CD4-positive, alpha-beta T cell (primary cell): ENCODE measurements around the gene REL. TPM values are rescaled to one million over a fixed set of nuclear protein-coding genes. Genes with fewer than 3 reads are reported as not detected.

Experiments used
- ATAC-seq: fragments of 200-7000 bp; cut with Tn5 transposase; one replicate; pipeline ENCODE4 v1.10.0; 2022; ENCODE audit warnings: mild to moderate bottlenecking; ENCODE audit not compliant: poor library complexity
- CTCF ChIA-PET: fragments of 350-600 bp; sonication (Branson Sonifier 250); formaldehyde crosslinking; loops from one replicate; lab custom pipeline; 2021; ENCODE audit warnings: antibody characterized with exemption, inconsistent platforms; lab: Charles Lee
- POLR2A ChIA-PET: fragments of 350-600 bp; sonication (Branson Sonifier 250); formaldehyde crosslinking; loops from one replicate; lab custom pipeline; 2021; ENCODE audit warnings: antibody characterized with exemption, inconsistent platforms; lab: Charles Lee
- DNase-seq, 14 experiments: peaks; one replicate each; pipeline ENCODE4 v3.0.0-alpha.2; 2013 to 2020; ENCODE audit warnings: mixed read lengths in 2 of 14
- H3K27ac ChIP-seq, 2 donors: one replicate each; pipeline versions ENCODE4 v1.5.1 to v1.7.0; 2013; ENCODE audit warnings: low read length in 2 of 2, low read depth in 1 of 2, mild to moderate bottlenecking in 1 of 2
- H3K27me3 ChIP-seq, 2 experiments: 1 replicate in 1 of 2; 2 replicates in 1 of 2; pipeline versions ENCODE4 v1.6.1 to v1.7.0; 2013; ENCODE audit warnings: low read length in 2 of 2, control low read depth in 1 of 2, mild to moderate bottlenecking in 1 of 2, moderate library complexity in 1 of 2; ENCODE audit not compliant: insufficient read depth in 2 of 2, control insufficient read depth in 1 of 2
- H3K36me3 ChIP-seq: one replicate; pipeline ENCODE4 v1.6.1; 2013; ENCODE audit warnings: low read length, control low read depth; ENCODE audit not compliant: insufficient read depth
- H3K4me1 ChIP-seq: one replicate; pipeline ENCODE4 v1.6.1; 2013; ENCODE audit warnings: low read length, control low read depth; ENCODE audit not compliant: insufficient read depth
- H3K4me3 ChIP-seq: one replicate; pipeline ENCODE4 v1.5.1; 2013; ENCODE audit warnings: mild to moderate bottlenecking, low read length, moderate library complexity
- H3K9me3 ChIP-seq, 2 experiments: 1 replicate in 1 of 2; 2 replicates in 1 of 2; pipeline versions ENCODE4 v1.6.1 to v1.7.0; 2013; ENCODE audit warnings: low read length in 2 of 2, mild to moderate bottlenecking in 2 of 2, control low read depth in 1 of 2, moderate library complexity in 1 of 2; ENCODE audit not compliant: control insufficient read depth in 1 of 2, insufficient read depth in 1 of 2
- H3K27ac Mint-ChIP-seq: one replicate; pipeline ENCODE4 v1.8.0; 2020; ENCODE audit warnings: mixed read lengths
- H3K27me3 Mint-ChIP-seq: one replicate; pipeline ENCODE4 v1.8.0; 2021; ENCODE audit warnings: mixed read lengths
- H3K36me3 Mint-ChIP-seq: one replicate; pipeline ENCODE4 v1.8.0; 2021; ENCODE audit warnings: low read depth, mixed read lengths
- H3K4me1 Mint-ChIP-seq: one replicate; pipeline ENCODE4 v1.8.0; 2021; ENCODE audit warnings: low read depth, mixed read lengths
- H3K4me3 Mint-ChIP-seq: one replicate; pipeline ENCODE4 v1.8.0; 2020; ENCODE audit warnings: mild to moderate bottlenecking, mixed read lengths
- H3K9me3 Mint-ChIP-seq: one replicate; pipeline ENCODE4 v1.8.0; 2020; ENCODE audit warnings: mixed read lengths
- intact Hi-C, 2 experiments: fragments of 100-400 bp; cut with DNase I in 1 of 2; cut with micrococcal nuclease in 1 of 2; formaldehyde crosslinking; loops; one replicate each; pipeline versions ENCODE4 v1.15.1 to v1.9.0; 2023 to 2025; cut with DNase I, micrococcal nuclease
- total RNA-seq, 174 experiments: library from RNA in 2 of 174; stranded (reverse) in 2 of 174; gene quantifications; one replicate each; pipeline ENCODE4 v1.2.3 and lab custom pipeline; 2021 to 2026
- TF ChIP-seq, protein P1 (sequence below): fragments of 200-600 bp; IDR thresholded peaks from one replicate; pipeline ENCODE4 v1.8.0; 2022; ENCODE audit warnings: antibody characterized with exemption, mild to moderate bottlenecking

REL gene
- total RNA-seq, 2 experiments from 2014 or later: 91.9 to 99.9 TPM

DNA sequence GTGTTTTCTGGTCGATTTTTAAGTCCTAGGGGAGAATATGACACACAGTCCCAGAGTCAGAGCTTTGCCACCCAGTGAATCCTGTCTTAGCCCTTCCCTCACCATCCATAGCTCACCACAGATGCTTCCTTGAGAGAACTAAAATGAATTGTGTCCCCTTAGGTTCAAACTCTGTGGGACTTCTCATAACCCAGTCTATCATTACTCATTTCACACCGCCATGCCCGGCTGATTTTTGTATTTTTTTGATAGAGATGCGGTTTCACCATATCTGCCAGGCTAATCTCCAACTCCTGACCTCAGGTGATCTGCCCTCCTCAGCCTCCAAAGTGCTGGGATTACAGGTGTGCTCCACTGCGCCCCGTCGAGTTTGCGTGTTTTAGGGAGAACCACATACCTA, 66.8 kb downstream of the REL start:
- TF ChIP-seq, protein P1, sequence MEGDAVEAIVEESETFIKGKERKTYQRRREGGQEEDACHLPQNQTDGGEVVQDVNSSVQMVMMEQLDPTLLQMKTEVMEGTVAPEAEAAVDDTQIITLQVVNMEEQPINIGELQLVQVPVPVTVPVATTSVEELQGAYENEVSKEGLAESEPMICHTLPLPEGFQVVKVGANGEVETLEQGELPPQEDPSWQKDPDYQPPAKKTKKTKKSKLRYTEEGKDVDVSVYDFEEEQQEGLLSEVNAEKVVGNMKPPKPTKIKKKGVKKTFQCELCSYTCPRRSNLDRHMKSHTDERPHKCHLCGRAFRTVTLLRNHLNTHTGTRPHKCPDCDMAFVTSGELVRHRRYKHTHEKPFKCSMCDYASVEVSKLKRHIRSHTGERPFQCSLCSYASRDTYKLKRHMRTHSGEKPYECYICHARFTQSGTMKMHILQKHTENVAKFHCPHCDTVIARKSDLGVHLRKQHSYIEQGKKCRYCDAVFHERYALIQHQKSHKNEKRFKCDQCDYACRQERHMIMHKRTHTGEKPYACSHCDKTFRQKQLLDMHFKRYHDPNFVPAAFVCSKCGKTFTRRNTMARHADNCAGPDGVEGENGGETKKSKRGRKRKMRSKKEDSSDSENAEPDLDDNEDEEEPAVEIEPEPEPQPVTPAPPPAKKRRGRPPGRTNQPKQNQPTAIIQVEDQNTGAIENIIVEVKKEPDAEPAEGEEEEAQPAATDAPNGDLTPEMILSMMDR: no peak
- Mint-ChIP-seq H3K36me3 (peaks cover 33% of the 10 kb centered on the region), H3K4me3 (no peak overlapping the region), H3K4me1 (peaks cover 14% of the 10 kb centered on the region), H3K27ac (no peak overlapping the region), H3K27me3 (no peaks in the 10 kb centered on the region), H3K9me3 (no peaks in the 10 kb centered on the region)
- H3K4me3 ChIP-seq: no peak overlapping the region
- CTCF ChIA-PET: no interaction called here
- H3K27me3 ChIP-seq: no peaks in the 10 kb centered on the region
- peaks cover 0 to 8% of the 10 kb centered on the region in 2 experiments for H3K9me3 ChIP-seq
- intact Hi-C loops: no loop called here
- no peak overlapping the region for H3K27ac ChIP-seq
- no peaks in the 10 kb centered on the region for H3K36me3 ChIP-seq
- DNase-seq (no peak), ATAC-seq (no peak)
- H3K4me1 ChIP-seq: no peaks in the 10 kb centered on the region
- POLR2A ChIA-PET: no interaction called here

DNA sequence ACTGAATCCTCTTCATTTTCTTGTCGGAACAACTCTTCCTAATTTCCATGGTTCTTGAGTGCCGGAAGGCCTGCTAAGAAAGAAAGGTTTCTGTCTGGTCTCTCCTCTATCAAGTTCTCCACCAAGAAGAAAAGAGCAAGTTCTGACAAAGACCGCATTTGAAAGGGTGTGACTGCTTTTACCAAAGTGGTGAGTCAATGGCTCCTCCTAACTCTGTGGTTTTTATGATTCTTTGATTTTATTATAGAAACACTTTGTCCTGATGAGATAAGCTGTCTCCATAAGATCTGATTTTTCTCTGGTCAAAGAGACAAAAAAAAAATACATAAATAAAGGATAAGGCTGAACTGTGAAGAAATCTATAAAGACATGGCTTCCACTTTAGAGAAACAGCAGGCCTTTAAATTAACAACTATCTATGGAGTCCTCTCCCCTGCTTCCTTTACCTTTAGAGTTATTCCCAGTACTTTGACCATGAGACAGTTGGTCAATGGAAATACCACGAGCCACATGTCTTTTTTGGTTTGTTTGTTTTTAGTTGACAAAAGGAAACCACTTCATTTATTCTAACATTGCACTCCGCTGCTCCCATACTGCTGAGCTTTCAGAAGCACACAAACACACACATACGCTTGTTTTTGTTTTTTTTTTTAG, 67.7 kb downstream of the REL start:
- Mint-ChIP-seq H3K4me3 (no peak overlapping the region), H3K27me3 (no peaks in the 10 kb centered on the region), H3K9me3 (no peaks in the 10 kb centered on the region), H3K4me1 (peaks cover 14% of the 10 kb centered on the region), H3K36me3 (peaks cover 41% of the 10 kb centered on the region), H3K27ac (no peak overlapping the region)
- intact Hi-C loops: no loop called here
- Histone ChIP-seq H3K36me3 (peaks cover 6% of the 10 kb centered on the region), H3K4me3 (no peak overlapping the region), H3K4me1 (no peaks in the 10 kb centered on the region), H3K9me3 (peaks cover 0 to 8% of the 10 kb centered on the region in 2 experiments), H3K27me3 (no peaks in the 10 kb centered on the region), H3K27ac (no peak overlapping the region)
- peak; percentile 43 for ATAC-seq
- DNase-seq: peak in 1 of 14 experiments; percentile 61
- TF ChIP-seq, protein P1: no peak
- ChIA-PET CTCF (no interaction called here), POLR2A (no interaction called here)

DNA sequence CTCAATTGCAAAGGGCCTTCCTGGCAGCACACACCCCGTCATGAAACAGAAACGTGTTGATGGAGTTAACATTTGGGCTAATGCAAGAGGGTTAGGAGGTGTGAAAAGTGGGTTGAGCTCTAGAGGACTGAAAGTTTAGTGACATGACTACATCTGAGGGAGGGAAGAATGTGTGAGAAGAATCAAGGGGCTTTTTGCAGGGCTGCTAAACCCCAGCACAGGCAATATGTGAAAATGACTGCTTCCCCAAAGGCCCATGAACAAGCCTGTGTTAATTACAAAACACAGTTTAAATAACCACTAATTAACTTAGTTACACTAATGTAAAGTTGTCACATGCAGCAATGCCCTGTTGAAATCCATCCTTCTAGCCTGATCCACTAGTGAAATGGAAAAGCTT, 72.8 kb downstream of the REL start:
- H3K36me3 Mint-ChIP-seq: peaks cover 24% of the 10 kb centered on the region
- no peak for ATAC-seq
- intact Hi-C loops: no loop called here
- ChIA-PET POLR2A (no interaction called here), CTCF (interaction anchor here (1.1 to 1.8 kb wide), 2 partner anchors 10 to 13 kb away, joined by 3 read pairs; no protein-coding TSS in a partner anchor)
- TF ChIP-seq, protein P1: no peak
- peak in 1 of 14 experiments; percentile 65 for DNase-seq
- Histone ChIP-seq H3K27me3 (no peaks in the 10 kb centered on the region), H3K36me3 (peaks cover 8% of the 10 kb centered on the region), H3K4me3 (no peak overlapping the region), H3K9me3 (no peaks in the 10 kb centered on the region), H3K4me1 (no peaks in the 10 kb centered on the region), H3K27ac (no peak overlapping the region)
- H3K4me1 Mint-ChIP-seq: peaks cover 2% of the 10 kb centered on the region
- H3K27ac Mint-ChIP-seq: no peak overlapping the region
- H3K4me3 Mint-ChIP-seq: no peak overlapping the region
- H3K27me3 Mint-ChIP-seq: no peaks in the 10 kb centered on the region
- no peaks in the 10 kb centered on the region for H3K9me3 Mint-ChIP-seq
